ENCODE measurements around the gene HNRNPH1. TPM values are rescaled to one million over a fixed set of nuclear protein-coding genes. Genes with fewer than 3 reads are reported as not detected.

Gene HNRNPH1
- total RNA-seq, 1 experiment from 2014 or later: 865 TPM

DNA sequence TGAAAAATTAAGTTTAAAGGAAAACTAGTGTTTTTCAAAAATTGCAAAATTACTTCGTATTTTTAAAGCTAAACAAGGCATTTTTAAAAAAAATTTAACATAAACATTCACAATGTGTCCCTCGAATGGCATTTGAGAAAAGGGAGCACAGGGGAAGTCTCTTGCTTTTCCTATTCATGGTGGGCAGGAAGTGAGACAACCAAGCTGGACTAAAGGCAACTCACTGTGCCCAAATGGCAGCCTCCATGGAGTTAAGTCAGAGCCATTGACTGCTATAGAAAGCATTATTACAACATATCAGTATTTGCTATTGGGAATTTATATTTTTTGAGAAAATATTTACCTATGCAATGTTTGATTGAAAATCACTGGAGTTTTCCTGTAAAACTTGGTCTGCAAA is 8.3 kb downstream of the HNRNPH1 start (continued):
- TF ChIP-seq, protein P1, sequence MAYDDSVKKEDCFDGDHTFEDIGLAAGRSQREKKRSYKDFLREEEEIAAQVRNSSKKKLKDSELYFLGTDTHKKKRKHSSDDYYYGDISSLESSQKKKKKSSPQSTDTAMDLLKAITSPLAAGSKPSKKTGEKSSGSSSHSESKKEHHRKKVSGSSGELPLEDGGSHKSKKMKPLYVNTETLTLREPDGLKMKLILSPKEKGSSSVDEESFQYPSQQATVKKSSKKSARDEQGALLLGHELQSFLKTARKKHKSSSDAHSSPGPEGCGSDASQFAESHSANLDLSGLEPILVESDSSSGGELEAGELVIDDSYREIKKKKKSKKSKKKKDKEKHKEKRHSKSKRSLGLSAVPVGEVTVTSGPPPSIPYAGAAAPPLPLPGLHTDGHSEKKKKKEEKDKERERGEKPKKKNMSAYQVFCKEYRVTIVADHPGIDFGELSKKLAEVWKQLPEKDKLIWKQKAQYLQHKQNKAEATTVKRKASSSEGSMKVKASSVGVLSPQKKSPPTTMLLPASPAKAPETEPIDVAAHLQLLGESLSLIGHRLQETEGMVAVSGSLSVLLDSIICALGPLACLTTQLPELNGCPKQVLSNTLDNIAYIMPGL (CRISPR knock-in tag; IDR thresholded peaks at IDR 0.05): no peak
- TF ChIP-seq FOXJ3 (CRISPR knock-in tag; IDR thresholded peaks at IDR 0.05; ENCODE audit: borderline replicate concordance) (no peak), SOX15 (CRISPR knock-in tag; IDR thresholded peaks at IDR 0.05) (no peak), OVOL2 (CRISPR knock-in tag; IDR thresholded peaks at IDR 0.05; ENCODE audit: borderline replicate concordance) (no peak), ZNF263 (CRISPR knock-in tag; IDR thresholded peaks at IDR 0.05; ENCODE audit: low read depth) (no peak), ELF4 (CRISPR knock-in tag; IDR thresholded peaks at IDR 0.05; ENCODE audit: low read depth) (no peak), MXD4 (CRISPR knock-in tag; IDR thresholded peaks at IDR 0.05; ENCODE audit: borderline replicate concordance) (no peak), ZNF396 (CRISPR knock-in tag; IDR thresholded peaks at IDR 0.05; ENCODE audit: borderline replicate concordance) (no peak), ERG (CRISPR knock-in tag; IDR thresholded peaks at IDR 0.05) (no peak)

DNA sequence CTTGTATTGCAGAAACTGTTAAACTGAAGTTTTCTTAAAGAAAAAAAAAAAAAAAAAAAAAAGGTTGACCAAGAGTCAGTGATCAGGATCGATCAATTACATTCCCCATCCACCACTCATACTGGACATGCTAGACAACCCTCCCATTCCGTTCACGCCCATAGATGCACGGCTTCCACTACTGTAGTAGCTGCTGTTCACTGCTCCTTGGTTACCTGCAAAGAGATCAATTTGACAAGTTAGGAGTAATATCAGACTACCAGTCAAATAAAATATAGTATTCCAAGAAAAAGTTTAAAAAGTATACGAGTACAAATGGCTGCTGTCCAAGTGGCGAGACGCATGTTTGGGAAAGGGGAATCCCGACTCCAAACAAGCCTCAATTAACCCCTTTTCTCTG is 8.7 kb downstream of the HNRNPH1 start:
- Mint-ChIP-seq H3K4me3 (no peak overlapping the region), H3K9me3 (no peaks in the 10 kb centered on the region), H3K4me1 (peaks cover 22% of the 10 kb centered on the region), H3K27ac (peak overlapping the region; percentile 84; the same call in 1 of the 2 replicates), H3K27me3 (ENCODE audit: low read depth) (no peaks in the 10 kb centered on the region), H3K36me3 (peaks cover 92% of the 10 kb centered on the region)
- DNase-seq (ENCODE audit: low spot score) (no peak), ATAC-seq (no peak)
- TF ChIP-seq, protein P2, sequence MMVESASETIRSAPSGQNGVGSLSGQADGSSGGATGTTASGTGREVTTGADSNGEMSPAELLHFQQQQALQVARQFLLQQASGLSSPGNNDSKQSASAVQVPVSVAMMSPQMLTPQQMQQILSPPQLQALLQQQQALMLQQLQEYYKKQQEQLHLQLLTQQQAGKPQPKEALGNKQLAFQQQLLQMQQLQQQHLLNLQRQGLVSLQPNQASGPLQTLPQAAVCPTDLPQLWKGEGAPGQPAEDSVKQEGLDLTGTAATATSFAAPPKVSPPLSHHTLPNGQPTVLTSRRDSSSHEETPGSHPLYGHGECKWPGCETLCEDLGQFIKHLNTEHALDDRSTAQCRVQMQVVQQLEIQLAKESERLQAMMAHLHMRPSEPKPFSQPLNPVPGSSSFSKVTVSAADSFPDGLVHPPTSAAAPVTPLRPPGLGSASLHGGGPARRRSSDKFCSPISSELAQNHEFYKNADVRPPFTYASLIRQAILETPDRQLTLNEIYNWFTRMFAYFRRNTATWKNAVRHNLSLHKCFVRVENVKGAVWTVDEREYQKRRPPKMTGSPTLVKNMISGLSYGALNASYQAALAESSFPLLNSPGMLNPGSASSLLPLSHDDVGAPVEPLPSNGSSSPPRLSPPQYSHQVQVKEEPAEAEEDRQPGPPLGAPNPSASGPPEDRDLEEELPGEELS (CRISPR knock-in tag; IDR thresholded peaks at IDR 0.05): no peak
- TF ChIP-seq ARID4B (CRISPR knock-in tag; IDR thresholded peaks at IDR 0.05; ENCODE audit: borderline replicate concordance) (no peak), JUN (CRISPR knock-in tag; IDR thresholded peaks at IDR 0.05) (no peak), ZNF671 (CRISPR knock-in tag; IDR thresholded peaks at IDR 0.05) (no peak), CDX4 (CRISPR knock-in tag; IDR thresholded peaks at IDR 0.05; ENCODE audit: borderline replicate concordance) (no peak), IRF2 (CRISPR knock-in tag; IDR thresholded peaks at IDR 0.05; ENCODE audit: borderline replicate concordance, low read depth) (no peak), FOXJ3 (CRISPR knock-in tag; IDR thresholded peaks at IDR 0.05; ENCODE audit: borderline replicate concordance) (no peak), ATF1 (CRISPR knock-in tag; IDR thresholded peaks at IDR 0.05) (no peak)
- TF ChIP-seq, protein P3, sequence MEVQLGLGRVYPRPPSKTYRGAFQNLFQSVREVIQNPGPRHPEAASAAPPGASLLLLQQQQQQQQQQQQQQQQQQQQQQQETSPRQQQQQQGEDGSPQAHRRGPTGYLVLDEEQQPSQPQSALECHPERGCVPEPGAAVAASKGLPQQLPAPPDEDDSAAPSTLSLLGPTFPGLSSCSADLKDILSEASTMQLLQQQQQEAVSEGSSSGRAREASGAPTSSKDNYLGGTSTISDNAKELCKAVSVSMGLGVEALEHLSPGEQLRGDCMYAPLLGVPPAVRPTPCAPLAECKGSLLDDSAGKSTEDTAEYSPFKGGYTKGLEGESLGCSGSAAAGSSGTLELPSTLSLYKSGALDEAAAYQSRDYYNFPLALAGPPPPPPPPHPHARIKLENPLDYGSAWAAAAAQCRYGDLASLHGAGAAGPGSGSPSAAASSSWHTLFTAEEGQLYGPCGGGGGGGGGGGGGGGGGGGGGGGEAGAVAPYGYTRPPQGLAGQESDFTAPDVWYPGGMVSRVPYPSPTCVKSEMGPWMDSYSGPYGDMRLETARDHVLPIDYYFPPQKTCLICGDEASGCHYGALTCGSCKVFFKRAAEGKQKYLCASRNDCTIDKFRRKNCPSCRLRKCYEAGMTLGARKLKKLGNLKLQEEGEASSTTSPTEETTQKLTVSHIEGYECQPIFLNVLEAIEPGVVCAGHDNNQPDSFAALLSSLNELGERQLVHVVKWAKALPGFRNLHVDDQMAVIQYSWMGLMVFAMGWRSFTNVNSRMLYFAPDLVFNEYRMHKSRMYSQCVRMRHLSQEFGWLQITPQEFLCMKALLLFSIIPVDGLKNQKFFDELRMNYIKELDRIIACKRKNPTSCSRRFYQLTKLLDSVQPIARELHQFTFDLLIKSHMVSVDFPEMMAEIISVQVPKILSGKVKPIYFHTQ (CRISPR knock-in tag; IDR thresholded peaks at IDR 0.05): no peak
- ChIA-PET POLR2A (interaction anchor here (0.7 kb wide), 1 partner anchor 55 kb away, joined by 4 read pairs; no protein-coding TSS in a partner anchor), CTCF (interaction anchor here (2.1 kb wide), 1 partner anchor 9 kb away, joined by 8 read pairs; the partner anchor contains the start of gene HNRNPH1)
